ENCODE data around the gene LCN1.

LCN1 gene

GRCh38 chr9:135567311-135567710, 46.1 kb downstream of the LCN1 start:
- DNase-seq (ENCODE audit: low read depth in 2 of 2) = no peak

GRCh38 chr9:135568026-135568425, 46.8 kb downstream of the LCN1 start:
- no peak for DNase-seq (ENCODE audit: low read depth in 2 of 2)

GRCh38 chr9:135570456-135570855, 49.2 kb downstream of the LCN1 start:
- no peak for DNase-seq (ENCODE audit: low read depth in 2 of 2)

GRCh38 chr9:135572233-135572632, 51.0 kb downstream of the LCN1 start:
- DNase-seq (ENCODE audit: low read depth in 2 of 2) = no peak

GRCh38 chr9:135573124-135573523, 51.9 kb downstream of the LCN1 start:
- DNase-seq (ENCODE audit: low read depth in 2 of 2) = no peak

GRCh38 chr9:135574331-135574730, 53.1 kb downstream of the LCN1 start:
- no peak for DNase-seq (ENCODE audit: low read depth in 2 of 2)

GRCh38 chr9:135574943-135575342, 53.7 kb downstream of the LCN1 start:
- no peak for DNase-seq (ENCODE audit: low read depth in 2 of 2)
